Activated naive CD4-positive, alpha-beta T cell treated with Interleukin-2 at 50 U/mL for 16 hours (primary cell): Measurements from ENCODE around the gene SLC9A8.

Source experiments
- DNase-seq: peaks from one replicate; pipeline ENCODE4 v3.0.0-alpha.2; 2020

The SLC9A8 gene

GRCh38 chr20:49818816-49819215, 6.2 kb downstream of the SLC9A8 start:
- no peak for DNase-seq

- no peak for DNase-seq
Measured at GRCh38 chr20:49819702-49820101, 7.1 kb downstream of the SLC9A8 start.

GRCh38 chr20:49821381-49821780, 8.8 kb downstream of the SLC9A8 start:
- no peak for DNase-seq

GRCh38 chr20:49821870-49822331, 9.3 kb downstream of the SLC9A8 start:
- DNase-seq = no peak

GRCh38 chr20:49823152-49823847, 10.7 kb downstream of the SLC9A8 start:
- DNase-seq = no peak

- no peak for DNase-seq
Measured at GRCh38 chr20:49824206-49824605, 11.6 kb downstream of the SLC9A8 start.

- no peak for DNase-seq
Measured at GRCh38 chr20:49825521-49826033, 12.9 kb downstream of the SLC9A8 start.

- no peak for DNase-seq
Measured at GRCh38 chr20:49831022-49831769, 18.6 kb downstream of the SLC9A8 start.

GRCh38 chr20:49831770-49832631, 19.4 kb downstream of the SLC9A8 start:
- no peak for DNase-seq

- no peak for DNase-seq
Measured at GRCh38 chr20:49832632-49833327, 20.2 kb downstream of the SLC9A8 start.

- no peak for DNase-seq
Measured at GRCh38 chr20:49833483-49833882, 20.9 kb downstream of the SLC9A8 start.

- no peak for DNase-seq
Measured at GRCh38 chr20:49835031-49835430, 22.4 kb downstream of the SLC9A8 start.

- DNase-seq = no peak
Measured at GRCh38 chr20:49838546-49838945, 25.9 kb downstream of the SLC9A8 start.

- no peak for DNase-seq
Measured at GRCh38 chr20:49843139-49843538, 30.5 kb downstream of the SLC9A8 start.

GRCh38 chr20:49843770-49844380, 31.2 kb downstream of the SLC9A8 start:
- DNase-seq = no peak

GRCh38 chr20:49845060-49845459, 32.4 kb downstream of the SLC9A8 start:
- no peak for DNase-seq

- DNase-seq = peak; percentile 37
Measured at GRCh38 chr20:49846206-49846807, 33.7 kb downstream of the SLC9A8 start.

- DNase-seq = no peak
Measured at GRCh38 chr20:49850463-49851230, 38.0 kb downstream of the SLC9A8 start.

GRCh38 chr20:49851231-49851705, 38.6 kb downstream of the SLC9A8 start:
- DNase-seq = no peak

- no peak for DNase-seq
Measured at GRCh38 chr20:49851991-49852390, 39.4 kb downstream of the SLC9A8 start.
